ENCODE results near the gene APOBEC3H. TPM values are rescaled to one million over a fixed set of nuclear protein-coding genes. Genes with fewer than 3 reads are reported as not detected.

Gene APOBEC3H
- total and polyA plus RNA-seq, 4 donors: 0.41 TPM; not detected in 3

DNA sequence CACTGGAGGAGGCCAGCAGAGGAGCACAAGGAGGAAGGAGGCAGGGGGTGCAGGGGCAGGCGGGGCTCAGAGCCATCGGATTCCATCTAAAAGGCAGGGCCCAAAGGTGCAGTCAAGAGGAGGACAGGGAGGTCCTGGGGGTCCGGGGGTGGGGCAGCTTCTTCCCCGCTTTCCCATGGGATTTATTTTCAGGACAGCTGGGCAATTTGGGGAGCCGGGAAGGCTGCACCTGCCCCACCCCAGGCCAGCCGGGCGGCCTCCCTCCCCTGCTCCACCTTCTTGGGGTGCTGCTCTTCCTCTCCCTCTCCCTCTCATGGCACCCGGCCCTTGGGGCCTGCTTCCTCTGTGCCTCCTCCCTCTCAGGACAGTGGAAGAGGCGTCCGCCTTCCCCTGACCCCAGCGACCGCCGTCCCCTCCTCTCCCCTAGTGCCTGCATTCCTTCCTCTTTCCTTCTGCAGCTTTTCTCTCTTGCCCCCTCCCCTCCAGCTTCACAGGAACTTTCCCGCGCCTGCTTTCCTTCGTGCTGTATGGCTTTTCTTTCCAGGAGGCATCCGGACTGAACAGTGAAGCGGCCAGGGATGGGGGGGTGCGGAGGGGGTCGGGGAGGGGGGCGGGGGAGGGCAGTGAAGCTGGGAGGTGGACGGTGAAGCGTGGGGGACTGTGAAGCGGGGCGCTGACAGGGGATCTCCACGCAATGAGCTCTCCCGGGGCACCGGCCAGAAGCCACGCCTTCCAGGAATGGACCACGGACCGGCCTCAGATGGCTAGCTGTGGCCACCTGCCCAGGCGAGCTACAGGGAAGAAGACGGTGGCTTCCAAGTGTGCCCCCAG, 26.9 kb downstream of the APOBEC3H start:
- no peak for DNase-seq (ENCODE audit: low read depth in 4 of 6, low spot score in 6 of 6)
- WGBS (ENCODE audit: insufficient coverage): 26% methylated on average over 25 of the region's 33 CpGs
- peaks cover 8% of the 10 kb centered on the region for H3K4me1 ChIP-seq (ENCODE audit: control insufficient read depth, insufficient read depth, low read length)
- no peak overlapping the region for H3K4me3 ChIP-seq (ENCODE audit: low read depth, low read length)
- H3K27ac ChIP-seq (ENCODE audit: low read depth, low read length): no peak overlapping the region
- H3K36me3 ChIP-seq (ENCODE audit: control insufficient read depth, insufficient read depth, low read length): no peaks in the 10 kb centered on the region
- no peaks in the 10 kb centered on the region for H3K9me3 ChIP-seq (ENCODE audit: control insufficient read depth, insufficient read depth, low read length)
- H3K27me3 ChIP-seq (ENCODE audit: control insufficient read depth, insufficient read depth, low read length): no peaks in the 10 kb centered on the region

DNA sequence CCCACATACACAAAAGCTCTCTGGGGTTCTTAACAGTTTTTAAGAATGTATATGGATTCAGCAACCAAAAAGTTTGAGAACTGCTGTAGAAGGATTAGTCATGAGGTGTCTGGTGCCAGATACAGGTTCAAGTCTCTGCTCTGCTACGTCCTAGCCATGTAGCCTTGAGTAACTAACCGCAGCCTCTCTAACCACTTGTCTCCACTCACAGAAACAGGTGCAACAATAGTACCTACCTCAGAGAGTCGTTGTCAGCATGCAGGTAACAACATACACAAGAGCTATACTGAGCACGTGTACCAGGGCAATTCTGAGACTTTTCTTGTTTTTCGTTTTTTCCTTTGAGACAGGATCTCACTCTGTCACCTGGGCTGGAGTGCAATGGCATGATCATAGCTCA, 28.6 kb downstream of the APOBEC3H start:
- peaks cover 16% of the 10 kb centered on the region for H3K4me1 ChIP-seq (ENCODE audit: control insufficient read depth, insufficient read depth, low read length)
- 96% methylated on average over 4 of the region's 5 CpGs for WGBS (ENCODE audit: insufficient coverage)
- no peak for DNase-seq (ENCODE audit: low read depth in 4 of 6, low spot score in 6 of 6)

DNA sequence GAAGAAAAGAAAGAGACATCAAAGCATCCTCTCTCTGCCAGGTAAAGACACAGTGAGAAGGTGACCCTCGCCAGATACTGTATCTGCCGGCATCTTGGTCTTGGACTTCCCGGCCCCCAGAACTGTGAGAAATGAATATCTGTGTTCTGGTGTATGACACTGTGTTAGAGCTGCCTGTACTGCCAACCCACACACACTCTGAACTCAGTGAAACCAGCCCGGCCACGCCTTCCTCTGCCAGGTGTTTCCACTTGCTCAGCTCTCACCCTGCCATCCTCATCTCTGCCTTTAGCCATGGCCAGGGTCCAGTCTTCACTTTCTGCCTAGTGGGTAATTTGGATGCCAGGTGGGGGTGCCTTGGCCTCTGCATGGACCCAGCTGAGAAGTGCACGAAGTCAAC, 31.5 kb downstream of the APOBEC3H start:
- Histone ChIP-seq H3K4me3 (ENCODE audit: low read depth, low read length) (no peak overlapping the region), H3K9me3 (ENCODE audit: control insufficient read depth, insufficient read depth, low read length) (no peaks in the 10 kb centered on the region), H3K36me3 (ENCODE audit: control insufficient read depth, insufficient read depth, low read length) (peaks cover 18% of the 10 kb centered on the region), H3K27ac (ENCODE audit: low read depth, low read length) (no peak overlapping the region), H3K4me1 (ENCODE audit: control insufficient read depth, insufficient read depth, low read length) (peaks cover 25% of the 10 kb centered on the region), H3K27me3 (ENCODE audit: control insufficient read depth, insufficient read depth, low read length) (no peaks in the 10 kb centered on the region)
- 93% methylated on average over 3 of the region's 6 CpGs for WGBS (ENCODE audit: insufficient coverage)
- no peak for DNase-seq (ENCODE audit: low read depth in 4 of 6, low spot score in 6 of 6)

More for the DNA sequence above, 28.6 kb downstream of the APOBEC3H start:
- H3K36me3 ChIP-seq (ENCODE audit: control insufficient read depth, insufficient read depth, low read length): no peaks in the 10 kb centered on the region
- no peaks in the 10 kb centered on the region for H3K9me3 ChIP-seq (ENCODE audit: control insufficient read depth, insufficient read depth, low read length)
- no peak overlapping the region for H3K4me3 ChIP-seq (ENCODE audit: low read depth, low read length)
- no peak overlapping the region for H3K27ac ChIP-seq (ENCODE audit: low read depth, low read length)
- H3K27me3 ChIP-seq (ENCODE audit: control insufficient read depth, insufficient read depth, low read length): no peaks in the 10 kb centered on the region

DNA sequence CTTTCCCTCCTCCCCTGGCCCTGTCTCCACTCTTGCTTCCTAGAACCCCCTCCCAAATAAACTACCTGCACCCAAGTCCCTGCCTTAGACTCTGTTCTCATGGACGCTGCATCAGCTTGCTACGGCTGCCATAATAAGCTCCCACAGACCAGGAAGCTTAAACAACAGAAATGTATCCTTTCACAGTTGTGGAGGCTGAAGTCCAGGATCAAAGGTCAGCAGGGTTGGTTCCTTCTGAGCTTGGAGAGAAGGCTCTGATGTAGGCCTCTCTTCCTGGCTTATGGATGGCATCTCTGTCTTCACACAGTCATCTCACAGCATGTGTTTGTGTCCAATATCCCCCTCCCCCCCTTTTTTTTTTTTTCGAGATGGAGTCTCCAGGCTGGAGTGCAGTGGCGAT, 32.0 kb downstream of the APOBEC3H start:
- H3K9me3 ChIP-seq (ENCODE audit: control insufficient read depth, insufficient read depth, low read length): no peaks in the 10 kb centered on the region
- 83% methylated on average over 2 of the region's 4 CpGs for WGBS (ENCODE audit: insufficient coverage)
- H3K27me3 ChIP-seq (ENCODE audit: control insufficient read depth, insufficient read depth, low read length): no peaks in the 10 kb centered on the region
- no peak overlapping the region for H3K4me3 ChIP-seq (ENCODE audit: low read depth, low read length)
- no peak overlapping the region for H3K27ac ChIP-seq (ENCODE audit: low read depth, low read length)
- peaks cover 24% of the 10 kb centered on the region for H3K36me3 ChIP-seq (ENCODE audit: control insufficient read depth, insufficient read depth, low read length)
- no peak for DNase-seq (ENCODE audit: low read depth in 4 of 6, low spot score in 6 of 6)
- H3K4me1 ChIP-seq (ENCODE audit: control insufficient read depth, insufficient read depth, low read length): peaks cover 21% of the 10 kb centered on the region

DNA sequence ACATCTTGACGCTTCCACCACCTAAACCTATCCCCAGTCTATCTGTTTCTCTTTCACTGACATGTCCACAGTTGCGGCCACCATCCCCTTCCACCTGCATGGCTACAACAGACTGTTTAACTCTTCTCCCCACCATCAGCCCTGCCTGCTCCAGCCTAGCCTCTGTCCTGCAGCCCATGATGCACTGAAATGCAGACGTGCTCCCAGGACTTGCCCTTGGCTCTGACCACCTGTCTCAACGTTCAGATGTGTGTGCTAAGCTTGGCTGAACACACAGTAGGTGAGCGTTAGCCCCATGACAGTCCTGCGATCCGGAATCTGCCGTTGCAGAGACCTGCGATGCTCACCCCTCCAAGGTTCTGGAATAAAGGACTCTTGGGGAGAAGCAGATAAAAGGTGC, 32.7 kb downstream of the APOBEC3H start:
- 92% methylated on average over 9 of the region's 9 CpGs for WGBS (ENCODE audit: insufficient coverage)
- H3K9me3 ChIP-seq (ENCODE audit: control insufficient read depth, insufficient read depth, low read length): no peaks in the 10 kb centered on the region
- no peak overlapping the region for H3K4me3 ChIP-seq (ENCODE audit: low read depth, low read length)
- no peak for DNase-seq (ENCODE audit: low read depth in 4 of 6, low spot score in 6 of 6)
- no peaks in the 10 kb centered on the region for H3K27me3 ChIP-seq (ENCODE audit: control insufficient read depth, insufficient read depth, low read length)
- H3K4me1 ChIP-seq (ENCODE audit: control insufficient read depth, insufficient read depth, low read length): peaks cover 24% of the 10 kb centered on the region
- peaks cover 29% of the 10 kb centered on the region for H3K36me3 ChIP-seq (ENCODE audit: control insufficient read depth, insufficient read depth, low read length)
- no peak overlapping the region for H3K27ac ChIP-seq (ENCODE audit: low read depth, low read length)

DNA sequence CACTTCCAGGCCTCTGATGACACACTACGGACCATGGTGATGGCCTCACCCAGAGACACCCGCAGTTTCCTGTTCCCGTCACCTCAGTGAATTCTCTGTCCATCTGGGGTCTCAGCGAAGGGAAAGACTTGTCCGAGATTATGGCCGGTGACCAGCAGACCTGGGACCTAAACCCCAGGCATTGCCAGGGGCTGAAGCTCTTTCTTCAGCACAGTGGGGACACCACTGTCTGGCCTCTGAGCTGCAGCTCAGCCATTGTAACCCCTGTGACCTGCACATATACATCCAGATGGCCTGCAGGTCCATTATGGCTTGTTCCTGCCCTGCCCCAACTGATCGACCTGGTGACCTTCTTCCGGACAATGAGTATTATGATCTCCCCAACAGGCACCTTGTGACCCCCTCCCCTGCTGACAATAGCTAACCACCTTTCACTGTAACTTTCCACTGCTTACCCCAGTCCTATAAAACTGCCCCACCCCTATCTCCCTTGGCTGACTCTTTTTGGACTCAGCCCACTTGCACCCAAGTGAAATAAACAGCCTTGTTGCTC, 33.2 kb downstream of the APOBEC3H start:
- DNase-seq (ENCODE audit: low read depth in 4 of 6, low spot score in 6 of 6): no peak
- H3K27ac ChIP-seq (ENCODE audit: low read depth, low read length): no peak overlapping the region
- H3K9me3 ChIP-seq (ENCODE audit: control insufficient read depth, insufficient read depth, low read length): no peaks in the 10 kb centered on the region
- WGBS (ENCODE audit: insufficient coverage): 68% methylated on average over 8 of the region's 8 CpGs
- peaks cover 29% of the 10 kb centered on the region for H3K36me3 ChIP-seq (ENCODE audit: control insufficient read depth, insufficient read depth, low read length)
- peaks cover 29% of the 10 kb centered on the region for H3K4me1 ChIP-seq (ENCODE audit: control insufficient read depth, insufficient read depth, low read length)
- no peak overlapping the region for H3K4me3 ChIP-seq (ENCODE audit: low read depth, low read length)
- no peaks in the 10 kb centered on the region for H3K27me3 ChIP-seq (ENCODE audit: control insufficient read depth, insufficient read depth, low read length)

DNA sequence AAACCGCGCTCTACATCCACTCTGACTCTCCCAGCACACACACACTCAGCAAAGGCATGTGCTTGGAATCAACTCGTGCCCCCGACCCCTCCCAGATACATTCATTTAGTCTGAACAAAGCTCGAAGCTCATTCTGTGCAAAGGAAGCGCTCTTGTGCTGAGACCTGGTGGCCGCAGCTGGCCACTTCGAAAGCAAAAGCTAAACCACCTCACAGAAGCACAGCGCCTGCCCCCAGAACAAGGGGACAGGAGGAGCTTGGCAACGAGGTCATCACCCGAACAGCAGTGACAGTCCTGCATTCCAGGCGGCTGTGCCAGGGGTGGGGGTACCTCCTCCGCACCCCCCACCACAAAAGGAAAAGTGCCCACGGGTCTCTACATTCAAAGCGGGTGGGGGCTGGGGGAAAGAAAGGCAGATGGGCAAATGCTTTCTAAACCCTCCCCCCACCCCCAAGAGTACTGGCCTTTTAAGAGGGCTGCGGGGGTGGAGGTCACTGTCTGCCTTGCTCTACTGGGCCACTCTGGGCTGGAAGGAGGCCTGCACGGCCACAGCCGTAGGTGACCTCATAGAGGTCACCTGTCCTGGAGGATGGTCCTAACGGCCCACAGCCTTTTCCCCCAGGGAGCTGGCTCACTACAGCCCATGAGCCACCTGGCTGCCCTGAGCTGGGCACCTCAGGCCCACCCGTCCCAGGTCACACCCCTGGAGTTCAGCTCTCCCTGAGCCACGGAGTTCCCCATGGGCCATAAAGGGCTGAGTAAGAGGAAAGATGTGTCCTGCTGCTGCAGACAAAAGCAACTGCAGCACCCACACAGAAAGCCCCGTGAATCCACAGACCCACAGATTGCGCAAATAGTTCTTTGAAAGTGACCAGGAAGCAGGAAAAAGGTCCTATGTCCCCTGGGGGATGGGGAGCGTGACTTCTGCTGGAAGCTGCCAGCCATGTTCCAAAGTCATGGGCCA, 34.1 kb downstream of the APOBEC3H start:
- H3K36me3 ChIP-seq (ENCODE audit: control insufficient read depth, insufficient read depth, low read length): peaks cover 29% of the 10 kb centered on the region
- H3K4me1 ChIP-seq (ENCODE audit: control insufficient read depth, insufficient read depth, low read length): peaks cover 33% of the 10 kb centered on the region
- H3K27ac ChIP-seq (ENCODE audit: low read depth, low read length): no peak overlapping the region
- 27% methylated on average over 17 of the region's 24 CpGs for WGBS (ENCODE audit: insufficient coverage)
- H3K4me3 ChIP-seq (ENCODE audit: low read depth, low read length): no peak overlapping the region
- H3K9me3 ChIP-seq (ENCODE audit: control insufficient read depth, insufficient read depth, low read length): no peaks in the 10 kb centered on the region
- H3K27me3 ChIP-seq (ENCODE audit: control insufficient read depth, insufficient read depth, low read length): no peaks in the 10 kb centered on the region
- DNase-seq (ENCODE audit: low read depth in 4 of 6, low spot score in 6 of 6): peak in 2 of 6 donors; percentile 26 to 72

DNA sequence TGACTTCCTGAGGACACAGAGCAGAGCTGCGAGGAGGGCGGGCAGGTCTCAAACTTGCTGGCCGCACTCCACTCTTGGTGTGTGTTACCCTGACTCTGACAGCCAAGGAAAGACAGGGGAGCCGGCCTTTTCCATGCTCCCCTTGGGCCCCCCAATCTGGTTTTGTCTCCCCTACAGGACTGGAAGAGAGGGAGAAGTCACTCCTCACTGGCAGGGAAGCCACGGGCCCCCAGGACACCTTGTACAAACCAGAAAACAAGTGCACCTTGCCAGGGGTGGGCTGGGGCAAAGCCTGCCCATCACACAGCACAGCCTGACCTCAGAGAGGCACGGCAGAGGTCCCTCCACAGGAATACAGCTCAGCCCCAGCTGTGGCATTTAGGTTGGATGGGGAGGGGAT, 35.2 kb downstream of the APOBEC3H start:
- Histone ChIP-seq H3K27ac (ENCODE audit: low read depth, low read length) (no peak overlapping the region), H3K36me3 (ENCODE audit: control insufficient read depth, insufficient read depth, low read length) (peaks cover 31% of the 10 kb centered on the region), H3K27me3 (ENCODE audit: control insufficient read depth, insufficient read depth, low read length) (no peaks in the 10 kb centered on the region), H3K4me3 (ENCODE audit: low read depth, low read length) (no peak overlapping the region), H3K4me1 (ENCODE audit: control insufficient read depth, insufficient read depth, low read length) (peaks cover 33% of the 10 kb centered on the region), H3K9me3 (ENCODE audit: control insufficient read depth, insufficient read depth, low read length) (no peaks in the 10 kb centered on the region)
- no peak for DNase-seq (ENCODE audit: low read depth in 4 of 6, low spot score in 6 of 6)
- WGBS (ENCODE audit: insufficient coverage): 84% methylated on average over 4 of the region's 6 CpGs

DNA sequence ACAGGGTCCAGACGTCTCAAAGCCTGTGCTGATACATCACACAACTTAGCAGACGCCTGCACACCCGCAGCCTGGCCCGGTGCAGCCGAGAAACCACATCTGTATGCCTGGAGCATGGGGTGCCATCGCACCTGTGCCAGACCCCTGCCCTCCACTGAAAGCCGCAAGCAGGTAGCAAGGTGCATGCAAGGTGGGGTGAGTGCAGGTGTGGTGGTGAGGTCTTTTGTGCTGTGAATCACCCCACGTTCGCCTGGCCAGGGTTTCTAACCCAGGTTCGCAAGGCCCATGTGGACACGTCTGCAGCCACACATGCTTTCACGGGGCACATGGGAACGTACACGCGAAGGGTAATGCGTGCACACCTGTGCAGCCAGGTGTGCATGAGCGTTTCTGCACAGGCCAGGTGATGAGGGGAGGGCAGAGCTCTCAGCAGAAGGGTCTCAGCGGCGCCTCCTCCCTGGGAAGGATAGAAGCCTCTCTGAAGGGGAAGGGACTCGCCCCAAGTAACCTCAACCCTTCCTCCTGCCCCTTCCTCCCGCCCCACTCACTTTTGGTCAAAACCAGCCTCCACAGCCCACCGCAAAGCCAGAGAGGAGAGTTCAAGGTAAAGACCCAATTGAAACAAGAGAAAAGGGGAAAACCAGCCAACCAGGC, 36.0 kb downstream of the APOBEC3H start:
- H3K27me3 ChIP-seq (ENCODE audit: control insufficient read depth, insufficient read depth, low read length): no peaks in the 10 kb centered on the region
- no peak overlapping the region for H3K4me3 ChIP-seq (ENCODE audit: low read depth, low read length)
- DNase-seq (ENCODE audit: low read depth in 4 of 6, low spot score in 6 of 6): no peak
- 95% methylated on average over 17 of the region's 22 CpGs for WGBS (ENCODE audit: insufficient coverage)
- H3K36me3 ChIP-seq (ENCODE audit: control insufficient read depth, insufficient read depth, low read length): peaks cover 31% of the 10 kb centered on the region
- H3K4me1 ChIP-seq (ENCODE audit: control insufficient read depth, insufficient read depth, low read length): peaks cover 33% of the 10 kb centered on the region
- no peak overlapping the region for H3K27ac ChIP-seq (ENCODE audit: low read depth, low read length)
- no peaks in the 10 kb centered on the region for H3K9me3 ChIP-seq (ENCODE audit: control insufficient read depth, insufficient read depth, low read length)

All from spinal cord (tissue), 10 donors.